SK-N-MC (cell line): ENCODE measurements around the gene HERPUD2.

Source experiments
- EZH2 ChIP-seq: fragments of 200-600 bp; sonication (generic); IDR thresholded peaks from one replicate; pipeline ENCODE4 v1.6.1; 2017; ENCODE audit warnings: antibody characterized with exemption
- FOXP2 ChIP-seq: optimal IDR thresholded peaks from 2 replicates; pipeline ENCODE3; 2011; ENCODE audit warnings: mild to moderate bottlenecking, moderate library complexity; ENCODE audit not compliant: insufficient read depth; ENCODE audit errors: extremely low read length, control extremely low read depth
- POLR2AphosphoS5 ChIP-seq: IDR thresholded peaks from 2 replicates; pipeline ENCODE4 v1.6.1; 2012; ENCODE audit warnings: mild to moderate bottlenecking, low read depth, low read length, borderline replicate concordance

DNA sequence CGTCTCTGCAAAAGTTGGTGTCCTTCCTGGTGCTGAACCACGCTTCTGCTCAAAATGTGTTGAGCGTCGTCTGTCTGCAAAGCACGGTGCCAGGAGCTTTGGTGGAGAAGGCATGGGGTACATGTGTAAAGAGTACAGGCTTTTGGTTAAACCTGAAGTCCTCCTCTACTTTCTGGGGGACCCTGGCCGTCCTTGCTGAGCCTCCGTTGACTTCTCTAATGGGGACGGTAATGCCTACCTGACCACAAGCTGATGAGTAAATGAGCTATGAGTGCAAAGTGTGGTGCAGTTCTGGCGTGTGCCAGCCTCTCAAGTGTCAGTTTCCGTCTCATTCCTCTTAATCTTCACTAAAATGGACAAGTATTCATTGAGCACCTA, 527 bp upstream of the HERPUD2 start:
- TF ChIP-seq EZH2: no peak
- TF ChIP-seq FOXP2: no peak
- no peak for TF ChIP-seq POLR2AphosphoS5
